Caco-2 (cell line): Measurements from ENCODE around the gene MARCHF10. TPM values are rescaled to one million over a fixed set of nuclear protein-coding genes. Genes with fewer than 3 reads are reported as not detected.
"Not testable (repeated sequence)": the region's sequence is repeated elsewhere in the genome, so short reads cannot be mapped to it uniquely, and the experiment has no call there.

Experiments used
- BruUV-seq: library from RNA; stranded (reverse); fragments of 400-500 nt; replicated peaks from 2 replicates; lab custom pipeline; 2021; lab: Mats Ljungman, UMichigan
- CTCF ChIA-PET: fragments of 300-600 bp; sonication (Branson Sonifier 250); formaldehyde crosslinking; loops from one replicate; lab custom pipeline; 2022; ENCODE audit warnings: antibody characterized with exemption; lab: Charles Lee
- POLR2A ChIA-PET: fragments of 300-600 bp; sonication (Branson Sonifier 250); formaldehyde crosslinking; loops from one replicate; lab custom pipeline; 2022; ENCODE audit warnings: antibody characterized with exemption; lab: Charles Lee
- DNase-seq, 2 experiments: peaks; one replicate each; pipeline versions ENCODE4 v3.0.0 to v3.0.0-alpha.2; 2020 to 2022
- H3K27me3 ChIP-seq: replicated peaks from 2 replicates; pipeline ENCODE4 v1.6.0; 2011; ENCODE audit warnings: low read length; ENCODE audit not compliant: control insufficient read depth, insufficient read depth
- H3K36me3 ChIP-seq: 2 replicates; pipeline ENCODE4 v1.5.1; 2011; ENCODE audit warnings: low read length; ENCODE audit not compliant: control insufficient read depth, insufficient read depth
- H3K4me1 ChIP-seq: fragments of 250-450 bp; sonication (Bioruptor Pico); 2 replicates; pipeline ENCODE4 v1.5.1; 2020; ENCODE audit warnings: mild to moderate bottlenecking
- H3K4me3 ChIP-seq: 2 replicates; pipeline ENCODE4 v1.5.1; 2011; ENCODE audit warnings: low read depth, mild to moderate bottlenecking, control low read depth, low read length
- H3K9me3 ChIP-seq: fragments of 250-450 bp; sonication (Bioruptor Pico); 2 replicates; pipeline ENCODE4 v1.5.1; 2020; ENCODE audit warnings: mild to moderate bottlenecking, moderate library complexity
- H3K27ac Mint-ChIP-seq: one replicate; pipeline ENCODE4 v1.8.0; 2022; ENCODE audit warnings: mixed read lengths; ENCODE audit not compliant: unreplicated experiment
- H3K27me3 Mint-ChIP-seq: one replicate; pipeline ENCODE4 v1.8.0; 2022; ENCODE audit warnings: mixed read lengths; ENCODE audit not compliant: insufficient read depth, unreplicated experiment
- H3K36me3 Mint-ChIP-seq: one replicate; pipeline ENCODE4 v1.8.0; 2022; ENCODE audit warnings: mild to moderate bottlenecking, mixed read lengths; ENCODE audit not compliant: insufficient read depth, unreplicated experiment
- H3K4me1 Mint-ChIP-seq: one replicate; pipeline ENCODE4 v1.8.0; 2022; ENCODE audit warnings: low read depth, mixed read lengths; ENCODE audit not compliant: unreplicated experiment
- H3K4me3 Mint-ChIP-seq: one replicate; pipeline ENCODE4 v1.8.0; 2022; ENCODE audit warnings: mild to moderate bottlenecking, moderate library complexity, mixed read lengths; ENCODE audit not compliant: unreplicated experiment
- H3K9me3 Mint-ChIP-seq: one replicate; pipeline ENCODE4 v1.8.0; 2022; ENCODE audit warnings: mixed read lengths; ENCODE audit not compliant: unreplicated experiment
- intact Hi-C: fragments of 100-400 bp; cut with micrococcal nuclease; formaldehyde crosslinking; loops from one replicate; pipeline ENCODE4 v1.10.0; 2022; ENCODE audit not compliant: unreplicated experiment
- total RNA-seq: library from RNA; stranded (reverse); gene quantifications from 2 replicates; pipeline ENCODE4 v1.2.3, GENCODE V29; 2022
- TF ChIP-seq, protein P1 (sequence below), 2 experiments: fragments of 200-600 bp in 1 of 2; IDR thresholded peaks; 1 replicate in 1 of 2; 2 replicates in 1 of 2; pipeline versions ENCODE4 v1.5.1 to v1.8.0; 2011 to 2022; ENCODE audit warnings: antibody characterized with exemption in 1 of 2, control low read depth in 1 of 2, inconsistent platforms in 1 of 2, low read depth in 1 of 2, low read length in 1 of 2, mild to moderate bottlenecking in 1 of 2, moderate library complexity in 1 of 2; ENCODE audit not compliant: insufficient read depth in 1 of 2, severe bottlenecking in 1 of 2, unreplicated experiment in 1 of 2

MARCHF10 gene
- total RNA-seq, 1 experiment from 2014 or later, result not detected

DNA sequence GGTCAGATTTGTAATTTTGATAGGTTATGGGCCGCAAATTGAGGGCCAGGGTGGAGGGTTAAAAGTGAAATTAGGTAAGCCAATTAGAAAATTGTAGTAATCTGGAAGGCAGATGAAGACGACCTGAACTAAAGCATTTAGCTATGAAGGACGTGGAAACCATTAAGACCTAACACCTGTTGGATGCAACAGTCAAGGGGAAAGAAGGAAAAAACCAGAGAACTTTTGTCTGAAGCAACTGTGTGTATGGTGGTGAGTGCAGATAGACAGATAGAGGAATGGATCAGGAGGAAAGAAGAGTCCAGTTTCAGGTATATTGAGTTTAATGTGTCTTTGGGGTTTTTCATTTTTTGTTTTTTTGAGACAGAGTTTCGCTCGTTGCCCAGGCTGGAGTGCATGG is 40.2 kb upstream of the MARCHF10 start:
- POLR2A ChIA-PET, result no interaction called here
- TF ChIP-seq, protein P1, sequence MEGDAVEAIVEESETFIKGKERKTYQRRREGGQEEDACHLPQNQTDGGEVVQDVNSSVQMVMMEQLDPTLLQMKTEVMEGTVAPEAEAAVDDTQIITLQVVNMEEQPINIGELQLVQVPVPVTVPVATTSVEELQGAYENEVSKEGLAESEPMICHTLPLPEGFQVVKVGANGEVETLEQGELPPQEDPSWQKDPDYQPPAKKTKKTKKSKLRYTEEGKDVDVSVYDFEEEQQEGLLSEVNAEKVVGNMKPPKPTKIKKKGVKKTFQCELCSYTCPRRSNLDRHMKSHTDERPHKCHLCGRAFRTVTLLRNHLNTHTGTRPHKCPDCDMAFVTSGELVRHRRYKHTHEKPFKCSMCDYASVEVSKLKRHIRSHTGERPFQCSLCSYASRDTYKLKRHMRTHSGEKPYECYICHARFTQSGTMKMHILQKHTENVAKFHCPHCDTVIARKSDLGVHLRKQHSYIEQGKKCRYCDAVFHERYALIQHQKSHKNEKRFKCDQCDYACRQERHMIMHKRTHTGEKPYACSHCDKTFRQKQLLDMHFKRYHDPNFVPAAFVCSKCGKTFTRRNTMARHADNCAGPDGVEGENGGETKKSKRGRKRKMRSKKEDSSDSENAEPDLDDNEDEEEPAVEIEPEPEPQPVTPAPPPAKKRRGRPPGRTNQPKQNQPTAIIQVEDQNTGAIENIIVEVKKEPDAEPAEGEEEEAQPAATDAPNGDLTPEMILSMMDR (IDR thresholded peaks at IDR 0.05; ENCODE audit: insufficient read depth in 1 of 2, low read depth in 1 of 2, low read length in 1 of 2, severe bottlenecking in 1 of 2, unreplicated experiment in 1 of 2), result no peak
- Mint-ChIP-seq H3K4me1 (no peaks in the 10 kb centered on the region), H3K9me3 (no peaks in the 10 kb centered on the region), H3K27ac (no peak overlapping the region), H3K27me3 (peaks cover 24% of the 10 kb centered on the region), H3K36me3 (no peaks in the 10 kb centered on the region), H3K4me3 (no peak overlapping the region)
- no peak for DNase-seq
- BruUV-seq, result no TSS peak
- Histone ChIP-seq H3K9me3 (no peaks in the 10 kb centered on the region), H3K4me3 (no peak overlapping the region), H3K27me3 (no peaks in the 10 kb centered on the region; the same call in 1 of the 2 replicates), H3K36me3 (no peaks in the 10 kb centered on the region), H3K4me1 (no peaks in the 10 kb centered on the region)
- intact Hi-C loops, result no loop called here
- CTCF ChIA-PET, result no interaction called here

DNA sequence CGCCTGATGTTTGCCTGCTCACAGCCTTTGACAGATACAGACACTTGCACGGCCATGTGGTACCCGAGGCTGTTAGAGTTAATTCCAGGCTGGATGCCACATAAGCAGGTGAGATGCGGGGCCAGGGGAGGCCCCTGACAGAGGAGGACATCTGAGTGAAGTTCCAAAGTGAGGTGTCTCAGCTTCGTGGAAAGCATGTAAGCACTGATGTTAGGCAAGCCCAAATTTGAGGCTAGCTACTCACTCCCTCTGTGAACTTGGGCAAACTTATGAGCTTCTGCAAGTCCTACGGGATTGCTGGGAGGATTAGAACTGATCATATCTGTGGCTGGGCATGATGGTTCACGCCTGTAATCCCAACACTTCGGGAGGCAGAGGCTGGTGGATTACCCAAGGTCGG is 39.3 kb upstream of the MARCHF10 start:
- BruUV-seq, result no TSS peak
- no peak overlapping the region for H3K27ac Mint-ChIP-seq
- no peaks in the 10 kb centered on the region for H3K4me1 Mint-ChIP-seq
- ChIA-PET CTCF (no interaction called here), POLR2A (no interaction called here)
- no peak overlapping the region for H3K4me3 Mint-ChIP-seq
- peaks cover 21% of the 10 kb centered on the region for H3K27me3 Mint-ChIP-seq
- Histone ChIP-seq H3K4me1 (no peaks in the 10 kb centered on the region), H3K4me3 (no peak overlapping the region), H3K9me3 (no peaks in the 10 kb centered on the region), H3K36me3 (no peaks in the 10 kb centered on the region), H3K27me3 (no peaks in the 10 kb centered on the region; the same call in 1 of the 2 replicates)
- intact Hi-C loops, result no loop called here
- H3K36me3 Mint-ChIP-seq, result no peaks in the 10 kb centered on the region
- no peak for DNase-seq
- no peaks in the 10 kb centered on the region for H3K9me3 Mint-ChIP-seq
- TF ChIP-seq, protein P1 (IDR thresholded peaks at IDR 0.05; ENCODE audit: insufficient read depth in 1 of 2, low read depth in 1 of 2, low read length in 1 of 2, severe bottlenecking in 1 of 2, unreplicated experiment in 1 of 2), result no peak

DNA sequence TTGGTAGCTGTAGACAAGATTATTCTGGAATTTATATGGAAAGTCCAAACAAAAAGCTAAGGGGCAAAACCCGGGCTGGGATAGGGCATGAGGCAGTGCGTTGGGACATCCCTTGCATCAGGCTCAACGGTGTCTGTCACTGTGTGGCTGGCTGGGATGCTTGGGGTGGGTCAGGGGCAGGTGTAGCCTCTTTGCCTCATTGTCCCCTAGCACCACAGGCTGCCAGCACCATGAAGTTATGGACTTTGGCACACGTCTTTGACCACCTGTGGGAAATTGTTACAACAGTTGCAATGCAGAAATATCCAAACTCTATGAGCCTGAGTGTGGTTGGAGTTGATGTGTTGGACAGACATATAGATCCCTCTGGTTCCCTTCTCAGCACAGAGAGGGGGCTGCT is 32.8 kb upstream of the MARCHF10 start:
- no peaks in the 10 kb centered on the region for H3K27me3 ChIP-seq
- intact Hi-C loops, result no loop called here
- Mint-ChIP-seq H3K36me3 (no peaks in the 10 kb centered on the region), H3K27ac (no peak overlapping the region), H3K9me3 (peaks cover 6% of the 10 kb centered on the region), H3K4me3 (no peak overlapping the region), H3K27me3 (peaks cover 33% of the 10 kb centered on the region), H3K4me1 (no peaks in the 10 kb centered on the region)
- BruUV-seq, result no TSS peak
- TF ChIP-seq, protein P1 (IDR thresholded peaks at IDR 0.05; ENCODE audit: insufficient read depth in 1 of 2, low read depth in 1 of 2, low read length in 1 of 2, severe bottlenecking in 1 of 2, unreplicated experiment in 1 of 2), result no peak
- no peak overlapping the region for H3K4me3 ChIP-seq
- H3K4me1 ChIP-seq, result no peaks in the 10 kb centered on the region
- no peaks in the 10 kb centered on the region; the same call in 1 of the 2 replicates for H3K9me3 ChIP-seq
- H3K36me3 ChIP-seq, result no peaks in the 10 kb centered on the region
- ChIA-PET POLR2A (no interaction called here), CTCF (no interaction called here)
- no peak for DNase-seq

DNA sequence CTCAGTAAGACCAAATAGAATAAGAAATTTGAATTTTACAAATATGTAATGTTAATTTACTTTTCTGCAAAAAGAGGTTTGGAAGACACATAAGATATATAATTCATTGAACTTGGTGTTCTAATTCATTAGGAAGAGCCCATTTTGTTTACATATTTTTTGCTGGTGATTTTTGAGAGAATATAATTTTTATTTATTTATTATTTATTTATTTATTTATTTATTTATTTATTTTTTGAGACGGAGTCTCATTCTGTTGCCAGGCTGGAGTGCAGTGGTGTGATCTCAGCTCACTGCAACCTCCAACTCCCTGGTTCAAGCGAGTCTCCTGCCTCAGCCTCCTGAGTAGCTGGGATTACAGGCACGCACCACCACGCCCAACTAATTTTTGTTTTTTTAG is 25.7 kb upstream of the MARCHF10 start:
- H3K27me3 Mint-ChIP-seq, result peaks cover 17% of the 10 kb centered on the region
- H3K27ac Mint-ChIP-seq, POLR2A ChIA-PET, H3K4me3 ChIP-seq, H3K27me3 ChIP-seq, H3K4me1 Mint-ChIP-seq, H3K9me3 ChIP-seq, H3K9me3 Mint-ChIP-seq, H3K4me1 ChIP-seq, intact Hi-C loops, DNase-seq, BruUV-seq, H3K36me3 ChIP-seq, H3K36me3 Mint-ChIP-seq, H3K4me3 Mint-ChIP-seq, CTCF ChIA-PET: not testable (repeated sequence)
